ENCODE measurements around the gene ZBTB39. TPM values are rescaled to one million over a fixed set of nuclear protein-coding genes. Genes with fewer than 3 reads are reported as not detected.

Gene ZBTB39
- total and polyA plus RNA-seq, 3 experiments from 2014 or later: 2.0 to 9.3 (median 9.1) TPM

DNA sequence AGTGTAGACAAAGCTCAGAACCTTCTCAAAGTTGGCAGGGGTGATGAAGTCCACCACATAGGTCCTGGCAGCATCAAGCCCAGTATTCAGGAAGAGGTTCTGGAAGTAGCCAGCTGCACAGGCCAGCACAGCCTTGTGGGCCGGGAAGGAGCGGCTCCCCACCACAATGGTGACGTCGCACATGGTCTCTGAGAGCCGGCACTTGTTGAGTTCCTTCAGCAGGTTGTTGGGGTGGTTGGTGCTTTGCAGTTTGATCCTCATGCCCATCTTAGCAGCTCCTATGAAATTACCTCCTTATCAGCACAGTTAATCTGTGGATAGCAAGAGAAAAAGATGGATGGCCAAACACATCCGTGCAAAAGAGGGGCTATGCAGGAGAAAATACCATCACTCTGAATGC is 1.7 kb downstream of the ZBTB39 start:
- Histone ChIP-seq H3K27me3 (ENCODE audit: insufficient read depth, low read length, poor library complexity, severe bottlenecking) (no peaks in the 10 kb centered on the region), H3K9me3 (ENCODE audit: low read length) (no peaks in the 10 kb centered on the region), H3K36me3 (ENCODE audit: insufficient read depth, low read length) (peaks cover 24% of the 10 kb centered on the region), H3K4me1 (ENCODE audit: insufficient read depth, low read length) (peaks cover 57% of the 10 kb centered on the region), H3K4me3 (ENCODE audit: low read length) (no peak overlapping the region), H3K27ac (ENCODE audit: low read depth, low read length) (no peak overlapping the region)
- no peak for DNase-seq
- no peaks in the 10 kb centered on the region for H3K9me3 Mint-ChIP-seq
- no peaks in the 10 kb centered on the region for H3K27me3 Mint-ChIP-seq
- POLR2A ChIA-PET: interaction anchor here (0.9 kb wide), 1 partner anchor 84 kb away, joined by 3 read pairs; no protein-coding TSS in a partner anchor
- H3K27ac Mint-ChIP-seq: peak overlapping the region in 2 of 8 donors; percentile 32 to 92
- H3K4me1 Mint-ChIP-seq: peaks cover 52 to 81% (median 73%) of the 10 kb centered on the region in 3 donors
- CTCF ChIA-PET: interaction anchor here (1.0 to 4.6 kb wide), 9 partner anchors 10 to 248 kb away, joined by 3 to 23 read pairs (median 4); partner anchors contain the start of gene STAT6
- H3K36me3 Mint-ChIP-seq: peaks cover 4 to 57% (median 7%) of the 10 kb centered on the region in 3 donors
- peak overlapping the region in 6 of 7 donors; percentile 76 to 96 (median 91) for H3K4me3 Mint-ChIP-seq

GRCh38 chr12:57003395-57003794 is 3.0 kb downstream of the ZBTB39 start:
- CTCF ChIA-PET: interaction anchor here (1.1 to 4.6 kb wide), 4 partner anchors 16 to 246 kb away, joined by 3 to 23 read pairs (median 12); partner anchors contain the start of gene STAT6
- H3K27ac ChIP-seq (ENCODE audit: low read depth, low read length): no peak overlapping the region
- peaks cover 59% of the 10 kb centered on the region for H3K4me1 ChIP-seq (ENCODE audit: insufficient read depth, low read length)
- no peak for DNase-seq
- peaks cover 58 to 93% (median 85%) of the 10 kb centered on the region in 3 donors for H3K4me1 Mint-ChIP-seq
- POLR2A ChIA-PET: no interaction called here
- H3K27ac Mint-ChIP-seq: no peak overlapping the region
- H3K9me3 Mint-ChIP-seq: no peaks in the 10 kb centered on the region
- H3K4me3 Mint-ChIP-seq: peak overlapping the region in 2 of 7 donors; percentile 12 to 35
- no peaks in the 10 kb centered on the region for H3K27me3 ChIP-seq (ENCODE audit: insufficient read depth, low read length, poor library complexity, severe bottlenecking)
- no peak overlapping the region for H3K4me3 ChIP-seq (ENCODE audit: low read length)
- H3K27me3 Mint-ChIP-seq: no peaks in the 10 kb centered on the region
- H3K9me3 ChIP-seq (ENCODE audit: low read length): no peaks in the 10 kb centered on the region
- peaks cover 4 to 66% (median 8%) of the 10 kb centered on the region in 3 donors for H3K36me3 Mint-ChIP-seq
- H3K36me3 ChIP-seq (ENCODE audit: insufficient read depth, low read length): peaks cover 26% of the 10 kb centered on the region

- no peaks in the 10 kb centered on the region for H3K9me3 ChIP-seq (ENCODE audit: low read length)
- H3K36me3 ChIP-seq (ENCODE audit: insufficient read depth, low read length): peaks cover 26% of the 10 kb centered on the region
- H3K4me3 Mint-ChIP-seq: peak overlapping the region in 2 of 7 donors; percentile 27 to 41
- no peaks in the 10 kb centered on the region for H3K27me3 ChIP-seq (ENCODE audit: insufficient read depth, low read length, poor library complexity, severe bottlenecking)
- H3K9me3 Mint-ChIP-seq: no peaks in the 10 kb centered on the region
- H3K4me3 ChIP-seq (ENCODE audit: low read length): no peak overlapping the region
- CTCF ChIA-PET: interaction anchor here (0.6 to 4.6 kb wide), 17 partner anchors 9 to 487 kb away, joined by 3 to 23 read pairs (median 3); no protein-coding TSS in a partner anchor
- peaks cover 4 to 81% (median 17%) of the 10 kb centered on the region in 3 donors for H3K36me3 Mint-ChIP-seq
- DNase-seq: peak; percentile 54 to 76 (median 62)
- POLR2A ChIA-PET: interaction anchor here (0.8 kb wide), 1 partner anchor 105 kb away, joined by 3 read pairs; no protein-coding TSS in a partner anchor
- peaks cover 40% of the 10 kb centered on the region for H3K4me1 ChIP-seq (ENCODE audit: insufficient read depth, low read length)
- H3K27ac ChIP-seq (ENCODE audit: low read depth, low read length): no peak overlapping the region
- H3K27ac Mint-ChIP-seq: peak overlapping the region in 3 of 8 donors; percentile 15 to 74 (median 45)
- no peaks in the 10 kb centered on the region for H3K27me3 Mint-ChIP-seq
- H3K4me1 Mint-ChIP-seq: peaks cover 48 to 79% (median 73%) of the 10 kb centered on the region in 3 donors
Measured at GRCh38 chr12:57001448-57001906, 4.9 kb downstream of the ZBTB39 start.

DNA sequence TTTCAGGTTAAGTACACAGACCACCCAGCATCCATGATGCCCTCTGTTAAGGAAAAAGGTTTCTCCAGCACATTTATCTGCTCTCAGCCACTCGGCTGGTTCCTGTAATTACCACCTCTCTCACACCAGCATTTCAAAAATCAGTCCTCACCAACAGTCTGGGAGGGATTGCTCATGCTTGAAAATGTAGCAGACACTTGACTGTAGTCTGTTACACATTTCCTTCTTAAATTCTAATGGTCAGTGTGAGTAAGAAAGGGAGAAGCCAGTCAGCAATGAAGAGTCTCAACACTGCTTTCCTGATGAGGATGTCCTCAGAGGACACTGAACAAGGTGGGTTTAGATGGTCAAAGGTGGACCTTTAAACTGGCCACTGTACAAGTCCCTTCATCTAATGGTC is 6.0 kb downstream of the ZBTB39 start:
- H3K36me3 Mint-ChIP-seq: peaks cover 4 to 87% (median 23%) of the 10 kb centered on the region in 3 donors

GRCh38 chr12:56999456-56999855 is 6.9 kb downstream of the ZBTB39 start:
- peak overlapping the region in 3 of 8 donors; percentile 14 to 49 (median 48) for H3K27ac Mint-ChIP-seq
- H3K4me1 ChIP-seq (ENCODE audit: insufficient read depth, low read length): peaks cover 29% of the 10 kb centered on the region
- ChIA-PET CTCF (no interaction called here), POLR2A (interaction anchor here (0.7 kb wide), 1 partner anchor 12 kb away, joined by 3 read pairs; no protein-coding TSS in a partner anchor)
- H3K36me3 Mint-ChIP-seq: peaks cover 4 to 84% (median 23%) of the 10 kb centered on the region in 3 donors
- H3K27me3 Mint-ChIP-seq: no peaks in the 10 kb centered on the region
- no peaks in the 10 kb centered on the region for H3K9me3 Mint-ChIP-seq
- no peak overlapping the region for H3K27ac ChIP-seq (ENCODE audit: low read depth, low read length)
- H3K4me1 Mint-ChIP-seq: peaks cover 35 to 63% (median 58%) of the 10 kb centered on the region in 3 donors
- no peaks in the 10 kb centered on the region for H3K9me3 ChIP-seq (ENCODE audit: low read length)
- peaks cover 26% of the 10 kb centered on the region for H3K36me3 ChIP-seq (ENCODE audit: insufficient read depth, low read length)
- no peak overlapping the region for H3K4me3 Mint-ChIP-seq
- no peak for DNase-seq
- no peak overlapping the region for H3K4me3 ChIP-seq (ENCODE audit: low read length)
- no peaks in the 10 kb centered on the region for H3K27me3 ChIP-seq (ENCODE audit: insufficient read depth, low read length, poor library complexity, severe bottlenecking)

More for the DNA sequence above, 6.0 kb downstream of the ZBTB39 start:
- CTCF ChIA-PET: interaction anchor here (1.4 to 4.6 kb wide), 3 partner anchors 13 to 486 kb away, joined by 3 to 23 read pairs (median 4); no protein-coding TSS in a partner anchor
- no peak overlapping the region for H3K4me3 Mint-ChIP-seq
- H3K9me3 ChIP-seq (ENCODE audit: low read length): no peaks in the 10 kb centered on the region
- no peaks in the 10 kb centered on the region for H3K27me3 ChIP-seq (ENCODE audit: insufficient read depth, low read length, poor library complexity, severe bottlenecking)
- POLR2A ChIA-PET: no interaction called here
- DNase-seq: no peak
- H3K27ac Mint-ChIP-seq: peak overlapping the region in 2 of 8 donors; percentile 43 to 64
- peaks cover 36% of the 10 kb centered on the region for H3K4me1 ChIP-seq (ENCODE audit: insufficient read depth, low read length)
- H3K9me3 Mint-ChIP-seq: no peaks in the 10 kb centered on the region
- no peak overlapping the region for H3K27ac ChIP-seq (ENCODE audit: low read depth, low read length)
- H3K27me3 Mint-ChIP-seq: no peaks in the 10 kb centered on the region
- no peak overlapping the region for H3K4me3 ChIP-seq (ENCODE audit: low read length)
- peaks cover 42 to 72% (median 68%) of the 10 kb centered on the region in 3 donors for H3K4me1 Mint-ChIP-seq
- peaks cover 26% of the 10 kb centered on the region for H3K36me3 ChIP-seq (ENCODE audit: insufficient read depth, low read length)

DNA sequence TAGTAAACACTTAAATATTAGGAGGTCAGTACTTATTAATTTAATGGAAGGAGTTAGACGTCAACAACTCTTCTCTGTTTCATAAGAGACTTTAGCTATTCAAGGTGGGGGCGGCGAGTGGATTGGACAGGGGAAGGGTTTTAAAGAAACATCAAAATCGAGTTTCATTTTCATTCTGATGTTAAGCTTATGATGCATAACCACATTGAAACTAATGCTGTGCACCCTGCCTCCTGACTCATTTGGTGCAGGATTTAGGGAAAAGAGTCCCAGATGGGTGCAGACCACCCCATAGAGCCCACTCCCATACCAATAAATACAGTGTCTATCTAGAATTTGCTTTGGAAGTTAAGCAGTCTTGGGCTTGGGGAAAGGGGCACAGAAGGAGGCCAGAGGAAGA is 7.4 kb downstream of the ZBTB39 start:
- POLR2A ChIA-PET: no interaction called here

GRCh38 chr12:56998316-56998715 is 8.0 kb downstream of the ZBTB39 start:
- ChIA-PET POLR2A (no interaction called here), CTCF (no interaction called here)
- H3K9me3 ChIP-seq (ENCODE audit: low read length): no peaks in the 10 kb centered on the region
- no peak overlapping the region for H3K4me3 ChIP-seq (ENCODE audit: low read length)
- peaks cover 16% of the 10 kb centered on the region for H3K36me3 ChIP-seq (ENCODE audit: insufficient read depth, low read length)
- no peaks in the 10 kb centered on the region for H3K27me3 Mint-ChIP-seq
- DNase-seq: no peak
- peaks cover 4 to 73% (median 15%) of the 10 kb centered on the region in 3 donors for H3K36me3 Mint-ChIP-seq
- no peak overlapping the region for H3K4me3 Mint-ChIP-seq
- H3K27me3 ChIP-seq (ENCODE audit: insufficient read depth, low read length, poor library complexity, severe bottlenecking): no peaks in the 10 kb centered on the region
- H3K27ac Mint-ChIP-seq: peak overlapping the region in 4 of 8 donors; percentile 42 to 87 (median 46)
- H3K27ac ChIP-seq (ENCODE audit: low read depth, low read length): no peak overlapping the region
- peaks cover 28 to 53% (median 48%) of the 10 kb centered on the region in 3 donors for H3K4me1 Mint-ChIP-seq
- H3K4me1 ChIP-seq (ENCODE audit: insufficient read depth, low read length): peaks cover 29% of the 10 kb centered on the region
- no peaks in the 10 kb centered on the region for H3K9me3 Mint-ChIP-seq

More for the DNA sequence above, 7.4 kb downstream of the ZBTB39 start:
- Mint-ChIP-seq H3K9me3 (no peaks in the 10 kb centered on the region), H3K36me3 (peaks cover 4 to 79% (median 19%) of the 10 kb centered on the region in 3 donors), H3K27ac (peak overlapping the region in 7 of 8 donors; percentile 2 to 87 (median 49)), H3K4me1 (peaks cover 31 to 58% (median 53%) of the 10 kb centered on the region in 3 donors), H3K27me3 (no peaks in the 10 kb centered on the region), H3K4me3 (peak overlapping the region in 1 of 7 donors; percentile 52)
- no peak overlapping the region for H3K27ac ChIP-seq (ENCODE audit: low read depth, low read length)
- peaks cover 29% of the 10 kb centered on the region for H3K4me1 ChIP-seq (ENCODE audit: insufficient read depth, low read length)
- no peaks in the 10 kb centered on the region for H3K9me3 ChIP-seq (ENCODE audit: low read length)
- CTCF ChIA-PET: no interaction called here
- no peak overlapping the region for H3K4me3 ChIP-seq (ENCODE audit: low read length)
- peaks cover 22% of the 10 kb centered on the region for H3K36me3 ChIP-seq (ENCODE audit: insufficient read depth, low read length)
- DNase-seq: no peak
- H3K27me3 ChIP-seq (ENCODE audit: insufficient read depth, low read length, poor library complexity, severe bottlenecking): no peaks in the 10 kb centered on the region
